SJCRH30 (cell line): ENCODE results near the gene OR7A5. TPM values are rescaled to one million over a fixed set of nuclear protein-coding genes. Genes with fewer than 3 reads are reported as not detected.
"Not testable (repeated sequence)": the region's sequence is repeated elsewhere in the genome, so short reads cannot be mapped to it uniquely, and the experiment has no call there.

Experiments
- DNase-seq, 2 experiments: peaks; one replicate each; pipeline ENCODE4 v3.0.0-alpha.2; 2015 to 2020
- H3K27ac ChIP-seq: fragments of 250-450 bp; sonication (Bioruptor Pico); 2 replicates; pipeline ENCODE4 v1.5.1; 2020; ENCODE audit warnings: mild to moderate bottlenecking, moderate library complexity
- H3K27me3 ChIP-seq: fragments of 250-450 bp; sonication (Bioruptor Pico); 2 replicates; pipeline ENCODE4 v1.5.1; 2020; ENCODE audit warnings: mild to moderate bottlenecking, moderate library complexity
- H3K36me3 ChIP-seq: fragments of 250-450 bp; sonication (Bioruptor Pico); 2 replicates; pipeline ENCODE4 v1.5.1; 2020; ENCODE audit warnings: mild to moderate bottlenecking, moderate library complexity
- H3K4me1 ChIP-seq: fragments of 250-450 bp; sonication (Bioruptor Pico); 2 replicates; pipeline ENCODE4 v1.5.1; 2020; ENCODE audit warnings: mild to moderate bottlenecking, moderate library complexity
- H3K4me3 ChIP-seq: fragments of 250-450 bp; sonication (Bioruptor Pico); 2 replicates; pipeline ENCODE4 v1.5.1; 2020; ENCODE audit warnings: mild to moderate bottlenecking, moderate library complexity
- H3K9me3 ChIP-seq: fragments of 250-450 bp; sonication (Bioruptor Pico); replicated peaks from 2 replicates; pipeline ENCODE4 v1.5.1; 2020; ENCODE audit warnings: mild to moderate bottlenecking, moderate library complexity
- total RNA-seq: library from RNA; depleted of rRNA; stranded (reverse); fragments of >200 nt; shearing (Covaris generic); gene quantifications from 2 replicates; pipeline ENCODE4 v1.2.3, GENCODE V29; 2014

OR7A5 gene
- total RNA-seq, 1 experiment from 2014 or later = not detected

DNA sequence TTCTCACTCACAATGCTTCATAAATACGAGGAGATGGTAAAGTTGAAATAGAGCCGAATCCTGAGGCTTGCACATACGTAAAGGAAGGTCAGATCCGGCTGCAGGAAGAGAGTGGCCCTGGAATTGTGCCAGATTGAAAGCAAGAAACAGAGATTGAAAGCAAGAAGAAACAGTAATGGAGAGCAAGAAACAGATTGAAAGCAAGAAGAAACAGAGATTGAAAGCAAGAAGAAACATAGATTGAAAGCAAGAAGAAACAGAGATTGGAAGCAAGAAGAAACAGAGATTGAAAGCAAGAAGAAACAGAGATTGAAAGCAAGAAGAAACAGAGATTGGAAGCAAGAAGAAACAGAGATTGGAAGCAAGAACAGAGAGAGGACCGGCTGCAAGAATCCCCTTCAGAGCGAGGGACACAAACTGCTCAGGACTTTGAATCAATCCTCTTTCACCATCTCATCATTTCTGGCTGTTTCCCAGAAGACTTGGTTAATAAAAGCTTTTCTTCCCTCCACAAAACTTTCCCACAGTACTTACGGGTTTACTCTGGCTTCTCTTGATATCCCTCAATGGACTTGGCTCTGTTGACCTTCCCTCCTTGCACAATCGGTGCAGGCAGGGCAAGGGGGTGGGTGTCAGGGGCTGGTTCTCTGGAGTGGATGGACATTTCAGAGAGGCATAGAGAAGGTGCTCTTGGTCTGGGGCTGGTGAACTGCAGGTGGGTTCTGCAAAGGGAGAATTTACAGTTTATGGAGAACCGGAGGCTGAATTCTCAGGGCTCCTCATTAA is 25.5 kb downstream of the OR7A5 start:
- no peak for DNase-seq
- H3K9me3 ChIP-seq = no peaks in the 10 kb centered on the region
- H3K4me1 ChIP-seq = no peaks in the 10 kb centered on the region
- no peak overlapping the region for H3K4me3 ChIP-seq
- no peaks in the 10 kb centered on the region for H3K36me3 ChIP-seq
- H3K27ac ChIP-seq = no peak overlapping the region
- peaks cover 10% of the 10 kb centered on the region; the same call in 1 of the 2 replicates for H3K27me3 ChIP-seq

DNA sequence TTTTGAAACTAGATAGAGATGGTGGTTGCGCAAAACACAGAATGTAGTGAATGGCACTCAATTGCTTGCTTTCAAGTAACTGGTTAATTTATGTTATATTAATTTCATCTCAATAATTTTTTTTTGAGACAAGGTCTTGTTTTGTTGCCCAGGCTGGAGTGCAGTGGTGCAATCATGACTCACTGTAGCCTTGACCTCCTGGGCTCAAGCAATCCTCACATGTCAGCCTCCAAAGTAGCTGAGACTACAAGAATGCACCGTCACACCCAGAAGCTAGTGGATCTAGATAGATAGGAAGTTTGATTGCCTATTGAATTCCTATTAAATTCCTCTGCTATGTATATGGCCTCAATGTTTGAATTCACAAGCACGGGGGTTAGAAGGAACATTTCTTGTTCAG is 30.2 kb downstream of the OR7A5 start:
- no peaks in the 10 kb centered on the region for H3K9me3 ChIP-seq
- no peaks in the 10 kb centered on the region for H3K4me1 ChIP-seq
- H3K36me3 ChIP-seq = no peaks in the 10 kb centered on the region
- DNase-seq = no peak
- H3K27me3 ChIP-seq = peaks cover 7% of the 10 kb centered on the region; the same call in 1 of the 2 replicates
- H3K4me3 ChIP-seq = no peak overlapping the region
- no peak overlapping the region for H3K27ac ChIP-seq

DNA sequence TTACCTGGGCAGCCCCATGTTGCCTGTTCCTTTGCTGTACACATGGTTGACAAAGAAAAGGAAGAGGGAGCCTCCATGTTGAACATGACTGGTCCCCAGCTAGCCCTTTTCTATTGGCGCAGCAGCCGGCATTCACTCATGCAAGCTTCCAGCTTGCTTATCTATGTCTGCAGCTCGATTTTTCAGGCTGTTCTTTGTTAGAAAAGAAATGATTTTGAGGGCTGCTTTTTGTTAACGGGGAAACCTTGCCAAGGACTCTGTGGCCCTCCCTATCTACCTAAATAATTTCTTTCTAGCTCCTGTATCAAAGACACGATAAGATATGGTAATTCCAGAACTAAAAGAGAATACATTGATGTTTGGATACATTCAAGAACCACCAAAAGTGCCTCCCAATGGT is 36.2 kb downstream of the OR7A5 start:
- Histone ChIP-seq H3K4me3 (no peak overlapping the region), H3K27me3 (no peaks in the 10 kb centered on the region), H3K36me3 (no peaks in the 10 kb centered on the region), H3K27ac (no peak overlapping the region), H3K4me1 (no peaks in the 10 kb centered on the region), H3K9me3 (no peaks in the 10 kb centered on the region)
- no peak for DNase-seq

DNA sequence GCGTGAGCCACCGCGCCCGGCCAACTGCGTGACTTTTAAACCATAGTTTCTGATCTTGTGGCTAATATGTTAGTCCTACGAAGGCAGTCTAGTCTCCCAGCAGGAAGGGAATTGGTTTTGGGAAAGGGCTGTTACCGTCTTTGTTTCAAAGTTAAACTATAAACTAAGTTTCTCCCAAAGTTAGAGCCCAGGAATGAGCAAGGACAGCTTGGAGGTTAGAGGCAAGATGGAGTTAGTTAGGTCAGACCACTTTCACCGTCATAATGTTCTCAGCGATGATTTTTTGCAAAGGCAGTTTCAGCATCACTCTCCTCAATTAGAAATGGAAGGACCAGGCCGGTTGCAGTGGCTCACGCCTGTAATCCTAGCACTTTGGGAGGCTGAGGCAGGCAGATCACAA is 39.0 kb downstream of the OR7A5 start:
- Histone ChIP-seq H3K27ac (no peak overlapping the region), H3K9me3 (no peaks in the 10 kb centered on the region), H3K36me3 (no peaks in the 10 kb centered on the region), H3K27me3 (no peaks in the 10 kb centered on the region), H3K4me3 (no peak overlapping the region), H3K4me1 (no peaks in the 10 kb centered on the region)
- no peak for DNase-seq

DNA sequence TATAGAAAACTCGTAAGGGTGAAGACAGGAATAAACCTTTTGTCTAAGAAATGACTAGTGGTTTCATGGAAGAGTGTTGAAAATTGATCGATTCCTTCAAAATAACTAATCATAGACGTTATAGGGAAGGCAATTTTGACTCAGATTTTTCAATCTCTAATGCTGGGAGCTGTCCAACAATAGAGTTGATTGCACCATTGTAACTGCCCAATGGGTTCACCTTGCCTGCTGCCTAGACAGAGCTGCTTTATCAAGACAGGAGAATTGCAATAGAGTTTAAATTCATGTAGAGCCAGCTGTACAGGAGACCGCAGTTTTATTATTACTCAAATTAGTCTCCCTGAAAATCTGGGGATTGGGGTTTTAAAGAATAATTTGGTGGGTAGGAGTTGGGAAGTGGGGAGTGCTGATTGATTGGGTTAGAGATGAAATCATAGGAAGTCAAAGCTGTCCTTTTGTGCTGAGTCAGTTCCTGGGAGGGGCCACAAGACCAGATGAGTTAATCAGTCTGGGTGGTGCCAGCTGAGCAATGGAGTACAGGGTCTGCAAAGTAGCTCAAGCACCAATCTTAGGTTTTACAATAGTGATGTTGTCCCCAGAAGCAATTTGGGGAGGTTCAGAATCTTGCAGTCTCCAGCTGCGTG is 39.8 kb downstream of the OR7A5 start:
- Histone ChIP-seq H3K36me3 (no peaks in the 10 kb centered on the region), H3K27ac (no peak overlapping the region), H3K4me3 (no peak overlapping the region), H3K27me3 (no peaks in the 10 kb centered on the region), H3K9me3 (no peaks in the 10 kb centered on the region), H3K4me1 (no peaks in the 10 kb centered on the region)
- no peak for DNase-seq

DNA sequence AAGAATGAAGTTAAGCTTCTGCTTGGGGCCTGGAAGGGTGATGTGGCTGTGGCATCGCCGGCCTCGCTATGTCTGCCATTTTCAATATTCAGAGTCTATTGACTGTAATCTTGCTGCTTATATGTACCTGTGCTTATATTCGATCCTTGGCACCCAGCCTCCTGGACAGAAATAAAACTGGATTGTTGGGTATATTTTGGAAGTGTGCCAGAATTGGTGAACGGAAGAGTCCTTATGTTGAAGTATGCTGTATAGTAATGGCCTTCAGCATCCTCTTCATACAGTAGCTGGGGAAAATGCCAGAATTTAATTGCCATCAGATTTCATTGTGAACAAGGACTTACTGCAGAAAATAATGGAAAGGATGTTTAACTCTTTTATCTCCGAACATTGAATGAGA is 42.7 kb downstream of the OR7A5 start:
- not testable (repeated sequence) for H3K4me3 ChIP-seq, H3K9me3 ChIP-seq, H3K27me3 ChIP-seq, H3K36me3 ChIP-seq, H3K4me1 ChIP-seq, DNase-seq, H3K27ac ChIP-seq

DNA sequence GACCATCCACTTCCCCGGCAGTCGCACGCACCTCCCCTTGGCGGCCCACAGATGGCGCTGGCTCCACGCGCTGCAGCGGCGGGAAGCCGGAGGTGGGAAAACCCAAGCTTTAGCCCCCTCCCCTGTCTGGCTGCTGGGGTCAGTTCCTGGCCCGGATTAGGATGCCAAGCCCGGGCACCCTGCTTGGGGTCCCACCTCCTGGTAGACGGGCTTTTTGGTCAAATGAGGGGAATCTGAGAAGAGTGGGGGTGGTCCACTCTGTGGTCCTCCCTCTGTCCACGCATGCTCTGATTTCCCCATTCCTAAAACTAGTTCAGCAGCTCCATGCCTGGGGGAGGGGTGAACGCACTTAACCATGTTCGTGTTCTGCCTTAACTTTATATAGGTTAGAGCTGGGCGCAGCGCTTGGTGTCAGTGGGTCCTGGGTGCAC is 48.5 kb downstream of the OR7A5 start:
- H3K27ac ChIP-seq = no peak overlapping the region
- H3K27me3 ChIP-seq = no peaks in the 10 kb centered on the region
- 0 out of 2 replicates have a peak, but pooled peaks cover 3% of the 10 kb centered on the region for H3K9me3 ChIP-seq
- no peak overlapping the region for H3K4me3 ChIP-seq
- H3K36me3 ChIP-seq = no peaks in the 10 kb centered on the region
- H3K4me1 ChIP-seq = peaks cover 7% of the 10 kb centered on the region; the same call in 1 of the 2 replicates
- peak; percentile 20 to 37 for DNase-seq

DNA sequence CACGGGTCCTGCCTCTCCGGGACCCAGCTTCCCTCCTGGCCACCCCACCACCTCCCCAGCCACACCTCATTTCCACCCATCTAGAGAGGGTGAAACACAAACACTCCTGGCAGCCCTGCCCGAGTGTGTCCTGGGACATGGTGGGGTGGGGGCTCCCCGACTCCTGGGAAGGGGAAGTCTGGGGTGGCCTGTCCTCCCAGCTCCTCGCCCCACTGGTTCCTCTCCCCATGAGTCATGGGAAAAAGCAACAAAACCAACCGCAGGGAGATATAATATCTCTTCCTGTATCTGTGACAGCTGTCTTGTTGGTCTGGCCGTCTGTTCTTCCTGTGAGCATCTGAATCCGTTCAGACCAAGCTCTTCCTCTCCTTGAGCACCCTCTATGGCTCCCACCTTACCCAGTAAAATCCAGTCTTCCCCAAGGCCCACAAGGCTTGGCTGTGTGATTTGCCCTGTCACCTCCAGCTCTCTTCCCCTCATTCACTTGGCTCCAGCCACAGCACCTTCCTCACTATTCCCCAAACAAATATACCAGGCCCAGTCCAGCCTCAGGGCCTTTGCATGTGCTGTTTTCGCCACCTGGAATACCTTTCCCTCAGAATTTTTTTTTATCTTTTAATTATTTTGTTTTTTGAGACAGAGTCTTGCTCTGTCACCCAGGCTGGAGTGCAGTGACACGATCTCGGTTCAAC is 49.7 kb downstream of the OR7A5 start:
- H3K4me1 ChIP-seq, H3K9me3 ChIP-seq, H3K36me3 ChIP-seq, H3K27me3 ChIP-seq: not testable (repeated sequence)
- H3K27ac ChIP-seq = peak overlapping the region; percentile 84
- peak; percentile 81 to 88 for DNase-seq
- peak overlapping the region; percentile 28 for H3K4me3 ChIP-seq

DNA sequence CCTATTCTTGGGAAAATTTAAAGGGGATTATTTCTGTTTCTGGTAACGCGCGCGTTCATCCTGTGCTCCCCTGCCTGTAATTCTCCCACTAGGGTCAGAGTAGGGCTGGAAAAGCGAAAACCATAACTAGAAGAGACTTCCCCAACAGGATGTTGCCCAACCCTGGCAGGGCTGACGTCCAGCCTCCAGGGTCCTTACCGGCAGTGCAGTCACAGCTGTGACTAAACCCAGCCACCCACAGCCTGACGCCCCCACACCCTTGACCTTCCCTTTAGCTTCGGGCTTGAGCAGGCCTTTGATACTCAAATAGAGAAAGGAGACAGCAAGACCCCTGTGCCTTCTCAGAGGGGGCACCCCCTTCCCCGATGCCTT is 50.3 kb downstream of the OR7A5 start:
- not testable (repeated sequence) for H3K4me1 ChIP-seq, H3K36me3 ChIP-seq, H3K9me3 ChIP-seq, H3K27me3 ChIP-seq
- Histone ChIP-seq H3K4me3 (peak overlapping the region; percentile 28), H3K27ac (peak overlapping the region; percentile 84)
- peak; percentile 70 to 77 for DNase-seq

DNA sequence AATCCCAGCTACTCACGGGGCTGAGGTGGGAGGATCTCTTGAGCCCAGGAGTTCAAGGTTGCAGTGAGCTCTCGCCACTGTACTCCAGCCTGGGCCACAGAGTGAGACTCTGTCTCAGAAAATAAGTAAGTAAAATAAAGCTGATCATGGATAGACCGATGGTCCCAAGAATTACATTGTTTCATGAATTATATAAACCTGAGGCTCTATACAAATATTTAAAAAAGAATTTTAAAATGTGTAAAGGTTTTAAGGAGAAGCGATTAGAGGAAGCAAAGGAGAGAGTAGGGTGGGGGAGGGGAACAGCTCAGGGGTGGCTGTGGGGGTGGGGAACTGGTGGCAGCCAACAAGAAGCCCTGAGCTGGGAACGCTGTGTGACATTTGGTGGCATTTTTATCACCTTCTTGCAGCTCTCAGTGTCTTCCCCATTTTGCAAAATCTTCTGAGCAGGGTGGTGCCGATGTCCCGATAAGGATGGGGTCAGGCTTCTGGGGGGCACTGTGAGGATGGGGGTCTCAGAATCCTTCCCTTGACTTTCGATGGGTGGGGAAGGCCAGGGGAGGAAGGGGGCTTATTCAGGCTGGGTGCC is 51.5 kb downstream of the OR7A5 start:
- H3K4me1 ChIP-seq, H3K27me3 ChIP-seq, H3K4me3 ChIP-seq, H3K27ac ChIP-seq, H3K36me3 ChIP-seq, H3K9me3 ChIP-seq, DNase-seq: not testable (repeated sequence)

DNA sequence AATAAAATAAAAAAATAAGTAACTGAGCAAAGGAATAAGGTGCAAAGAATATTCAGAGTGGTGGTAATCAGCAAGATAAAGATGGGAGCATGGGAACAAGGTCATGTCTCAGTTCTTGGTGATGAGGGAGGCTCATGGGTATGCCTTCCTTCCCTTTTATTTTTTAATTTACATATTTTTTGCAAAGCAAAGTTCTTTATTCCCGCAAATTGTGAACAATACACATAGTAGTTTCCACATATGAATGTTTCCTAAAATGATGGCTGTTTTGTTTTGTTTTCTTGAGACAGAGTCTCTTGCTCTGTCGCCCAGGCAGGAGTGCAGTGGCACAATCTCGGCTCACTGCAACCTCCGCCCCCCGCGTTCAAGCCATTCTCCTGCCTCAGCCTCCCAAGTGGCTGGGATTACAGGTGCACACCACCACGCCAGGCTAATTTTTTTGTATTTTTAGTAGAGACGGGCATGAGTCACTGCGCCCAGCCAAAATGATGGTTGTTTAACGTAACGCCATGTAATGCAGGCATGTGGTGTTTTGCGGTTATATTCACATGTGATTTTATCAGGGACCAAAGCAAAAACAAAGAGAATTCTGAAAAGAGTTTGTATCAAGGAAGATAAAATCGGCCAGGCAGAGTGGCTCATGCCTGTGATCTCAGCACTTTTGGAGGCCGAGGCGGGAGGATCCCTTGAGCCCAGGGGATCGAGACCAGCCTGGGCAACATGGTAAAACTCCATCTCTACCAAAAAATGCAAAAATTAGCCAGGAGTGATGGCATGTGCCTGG is 52.2 kb downstream of the OR7A5 start:
- H3K27me3 ChIP-seq = no peaks in the 10 kb centered on the region; the same call in 1 of the 2 replicates
- H3K27ac ChIP-seq = no peak overlapping the region
- DNase-seq = no peak
- peaks cover 7% of the 10 kb centered on the region; the same call in 1 of the 2 replicates for H3K4me1 ChIP-seq
- H3K9me3 ChIP-seq = 0 out of 2 replicates have a peak, but pooled peaks cover 3% of the 10 kb centered on the region
- no peak overlapping the region for H3K4me3 ChIP-seq
- H3K36me3 ChIP-seq = no peaks in the 10 kb centered on the region

DNA sequence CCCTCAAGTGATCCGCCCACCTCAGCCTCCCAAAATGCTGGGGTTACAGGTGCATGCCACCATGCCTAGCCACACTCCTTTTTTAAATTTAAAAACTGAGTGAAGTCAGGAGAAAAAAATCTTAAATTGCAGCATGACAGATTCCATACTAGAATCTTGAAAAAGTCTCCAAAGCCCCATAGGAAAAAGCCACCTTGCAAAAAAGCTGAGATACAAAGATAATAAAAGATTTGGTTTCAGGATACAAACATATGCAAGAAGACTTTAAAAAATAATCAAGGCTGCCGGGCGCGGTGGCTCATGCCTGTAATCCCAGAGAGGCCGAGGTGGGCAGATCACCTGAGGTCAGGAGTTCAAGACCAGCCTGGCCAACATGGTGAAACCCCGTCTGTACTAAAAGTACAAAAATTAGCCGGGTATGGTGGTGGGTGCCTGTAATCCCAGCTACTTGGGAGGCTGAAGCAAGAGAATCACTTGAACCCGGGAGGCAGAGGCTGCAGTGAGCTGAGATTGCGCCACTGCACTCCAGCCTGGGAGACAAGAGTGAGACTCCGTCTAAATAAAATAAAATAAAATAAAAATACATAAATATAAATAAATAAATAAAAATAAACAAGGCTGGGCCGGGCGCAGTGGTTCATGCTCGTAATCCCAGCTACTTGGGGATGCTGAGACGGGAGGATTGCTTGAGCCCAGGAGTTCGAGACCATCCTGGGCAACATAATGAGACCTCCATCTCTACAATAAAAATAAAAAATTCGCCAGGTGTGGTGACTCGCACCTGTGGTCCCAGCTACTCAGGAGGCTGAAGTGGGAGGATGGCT is 53.1 kb downstream of the OR7A5 start:
- H3K4me1 ChIP-seq, H3K27me3 ChIP-seq, DNase-seq, H3K36me3 ChIP-seq, H3K4me3 ChIP-seq, H3K9me3 ChIP-seq, H3K27ac ChIP-seq: not testable (repeated sequence)

DNA sequence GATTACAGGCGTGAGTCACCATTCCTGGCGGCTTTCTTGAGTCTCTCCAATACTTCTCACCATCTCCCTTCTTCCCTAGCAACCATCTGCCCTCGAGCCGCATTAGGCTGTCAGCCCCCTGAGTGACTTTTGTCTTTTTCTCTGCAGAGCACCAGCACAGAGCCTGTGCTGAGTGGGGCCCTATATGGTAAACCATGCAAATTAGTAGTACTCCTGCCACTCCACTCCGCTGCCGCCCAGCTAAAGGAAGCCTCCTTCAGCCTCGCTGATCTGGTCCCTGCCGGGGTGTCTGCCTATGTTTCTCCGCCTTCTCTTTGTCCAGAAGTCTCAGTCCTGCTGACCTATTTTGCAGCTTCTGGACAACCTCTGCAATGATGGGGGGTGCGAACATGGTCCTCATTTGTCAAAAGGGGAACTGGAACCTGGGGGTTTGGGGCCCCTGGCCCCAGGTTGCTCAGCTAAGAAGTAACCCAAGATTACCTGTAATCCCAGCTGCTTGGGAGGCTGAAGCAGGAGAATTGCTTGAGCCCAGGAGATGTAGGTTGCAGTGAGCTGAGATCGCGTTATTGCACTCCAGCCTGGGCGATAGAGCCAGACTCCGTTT is 54.3 kb downstream of the OR7A5 start:
- not testable (repeated sequence) for H3K4me3 ChIP-seq, H3K27me3 ChIP-seq, DNase-seq, H3K27ac ChIP-seq, H3K36me3 ChIP-seq, H3K9me3 ChIP-seq, H3K4me1 ChIP-seq
